ENCODE data around the gene PDE4B.
"Not testable (repeated sequence)": the region's sequence is repeated elsewhere in the genome, so short reads cannot be mapped to it uniquely, and the experiment has no call there.

PDE4B gene

DNA sequence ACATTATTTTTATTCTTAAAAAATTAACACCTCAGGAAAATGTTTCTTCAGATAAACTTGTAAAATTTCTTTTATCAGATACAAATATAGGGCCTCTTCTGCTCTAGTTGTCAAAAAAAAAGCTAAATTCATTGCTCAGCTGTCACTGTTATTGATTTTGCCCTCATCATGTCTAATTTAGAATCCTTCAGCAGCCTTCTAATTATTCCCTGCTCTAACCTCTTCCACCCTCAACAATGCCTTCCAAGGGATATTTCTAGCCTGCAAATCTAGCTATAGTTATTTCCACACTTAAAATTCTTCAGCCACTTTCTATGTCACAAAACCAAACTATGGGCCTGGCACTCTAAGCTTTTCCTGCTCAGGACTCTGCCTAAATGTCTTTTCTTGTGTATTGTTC lies 25.2 kb downstream of the PDE4B start:
- no peak for DNase-seq

DNA sequence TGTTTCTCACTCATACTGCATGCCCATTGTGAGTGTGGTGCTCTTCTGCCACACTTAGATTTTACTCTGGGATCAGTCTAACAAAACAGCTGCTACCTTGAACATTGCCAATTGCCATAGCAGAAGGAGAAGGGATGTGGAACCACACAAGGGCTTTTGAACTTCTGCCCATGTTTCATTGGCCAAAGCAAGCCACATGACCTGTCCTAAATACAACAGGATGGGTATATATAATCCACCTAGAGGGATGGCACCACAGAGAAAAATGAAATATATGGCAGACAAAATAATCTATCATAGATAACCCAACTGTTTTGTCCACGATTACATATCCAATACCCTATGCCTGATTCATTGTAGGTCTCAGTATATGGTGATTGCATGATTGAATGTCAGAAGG lies 26.3 kb downstream of the PDE4B start:
- DNase-seq, result no peak

DNA sequence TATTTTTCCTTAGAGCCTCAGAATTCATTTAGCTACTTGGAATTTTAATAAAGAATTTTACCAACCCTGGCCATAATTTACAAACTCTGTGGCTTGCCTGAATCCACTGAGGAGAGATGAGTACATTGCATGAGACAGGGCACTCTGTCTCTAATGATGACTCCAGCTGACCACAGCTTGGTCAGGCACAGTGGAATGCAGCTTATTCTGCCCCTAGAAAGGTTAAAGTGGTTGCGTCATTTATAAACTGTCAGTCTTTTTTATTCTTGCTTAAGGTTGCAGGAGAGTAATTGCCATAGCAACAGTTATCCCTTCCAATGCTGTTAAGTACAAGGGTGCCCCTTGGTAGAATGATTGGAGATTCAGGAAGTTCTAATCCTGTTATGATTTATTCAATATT lies 28.3 kb downstream of the PDE4B start:
- DNase-seq, result no peak

DNA sequence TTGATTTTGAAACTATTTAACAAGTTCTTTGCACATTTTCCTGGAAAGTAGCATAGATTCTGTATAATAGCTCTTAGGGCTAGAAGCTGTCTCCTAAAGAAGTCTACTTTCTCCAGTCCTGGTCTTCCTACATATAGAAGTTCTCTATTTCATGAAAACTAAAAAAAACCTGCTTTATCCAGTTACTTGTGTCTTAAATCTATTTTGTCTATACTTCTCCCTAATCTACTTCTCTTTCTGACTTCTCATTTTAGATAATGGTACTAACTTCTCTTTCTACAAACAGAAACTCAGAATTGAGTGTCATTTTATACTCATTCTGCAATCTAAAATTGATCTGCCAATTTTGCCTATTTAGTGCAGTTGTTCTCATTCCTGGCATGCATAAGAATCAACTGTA lies 28.7 kb downstream of the PDE4B start:
- DNase-seq, result no peak

DNA sequence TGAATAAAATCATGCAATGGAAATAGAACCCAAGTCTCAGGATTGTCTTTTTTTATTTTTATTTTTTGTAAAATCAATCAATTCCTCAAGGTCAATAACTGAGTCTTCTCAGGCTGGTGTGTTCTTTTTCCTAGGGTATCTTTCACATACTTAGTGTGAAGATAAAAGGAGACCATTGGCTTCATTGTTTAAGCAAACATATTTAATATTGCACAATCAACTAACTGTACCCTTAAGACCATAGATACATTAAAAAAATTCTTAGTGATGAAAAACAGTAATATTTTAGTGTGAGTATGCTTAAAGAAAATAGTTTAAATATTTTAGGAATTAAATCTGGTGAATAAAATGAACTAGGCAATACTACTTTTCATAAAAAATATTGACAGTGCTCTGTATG lies 31.4 kb downstream of the PDE4B start:
- DNase-seq, result no peak

DNA sequence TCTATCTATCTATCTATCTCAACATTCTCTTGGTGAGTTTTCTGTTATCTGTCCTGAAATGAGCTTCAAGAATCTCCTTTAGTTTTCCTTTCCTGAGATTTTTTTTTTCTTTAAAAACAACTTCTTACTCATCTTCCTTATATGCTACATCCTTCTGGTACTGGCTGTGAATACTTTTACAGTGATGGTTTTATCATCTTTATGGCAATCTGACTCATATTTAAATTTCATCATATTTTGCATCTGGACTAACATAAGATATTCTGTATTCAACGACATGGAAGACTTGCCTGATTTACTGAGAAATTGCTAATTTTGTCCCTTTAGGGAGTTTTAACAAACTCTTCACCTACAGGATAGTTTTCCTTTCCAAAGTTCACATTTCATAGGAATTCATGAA lies 33.0 kb downstream of the PDE4B start:
- no peak for DNase-seq

DNA sequence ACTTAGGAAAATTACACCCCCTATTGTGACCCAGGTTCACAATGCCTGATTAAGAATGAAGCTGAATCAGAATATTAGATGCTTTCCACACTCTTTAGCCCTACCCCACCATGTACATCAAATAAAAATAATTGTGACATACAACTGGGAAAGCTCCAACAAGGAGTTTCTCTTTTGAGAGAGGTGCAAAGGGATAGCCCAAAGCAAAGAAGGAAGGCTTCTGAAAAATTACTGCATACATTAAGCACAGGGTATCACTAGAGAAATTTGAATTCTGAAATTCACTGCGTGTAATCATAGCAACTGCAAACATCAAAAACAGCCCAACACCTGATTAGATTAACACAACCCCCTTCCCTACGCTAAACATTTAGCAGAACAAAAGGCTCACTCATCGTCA lies 34.1 kb downstream of the PDE4B start:
- no peak for DNase-seq

DNA sequence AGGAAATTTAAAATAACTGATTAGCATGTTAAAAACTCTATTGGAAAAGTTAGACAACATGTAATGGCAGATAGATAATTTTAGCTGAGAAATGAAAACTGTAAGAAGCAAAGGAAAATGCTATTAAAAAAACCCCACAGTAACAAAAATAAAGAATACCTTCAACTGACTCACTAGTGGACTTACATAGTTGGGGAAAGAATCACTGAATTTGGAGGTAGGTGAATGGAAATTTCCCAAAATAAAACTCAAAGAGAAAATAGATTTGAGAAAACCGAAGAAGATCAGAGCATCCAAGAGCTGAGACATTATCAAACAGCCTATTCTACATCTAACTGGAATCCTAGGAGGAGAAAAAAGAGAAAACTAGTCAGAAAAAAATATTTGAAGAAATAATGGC lies 34.7 kb downstream of the PDE4B start:
- no peak for DNase-seq

DNA sequence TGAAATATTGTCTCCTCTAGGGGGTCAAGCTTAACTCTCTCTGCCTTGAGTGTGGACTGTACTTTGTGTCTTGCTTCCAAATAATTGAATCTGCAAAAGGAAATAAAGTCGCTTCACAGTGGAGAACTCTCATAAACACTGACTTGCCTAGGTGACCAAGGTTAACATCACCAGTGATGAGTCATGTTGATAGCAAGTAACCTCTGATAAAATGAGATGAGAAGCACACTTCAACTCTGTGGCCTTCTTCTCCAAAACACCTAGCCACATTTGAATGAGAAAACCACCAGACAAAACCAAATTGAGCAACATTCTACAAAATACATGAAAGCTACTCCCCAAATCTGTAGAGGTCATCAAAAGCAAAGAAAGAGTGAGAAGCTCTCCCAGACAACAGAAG lies 37.6 kb downstream of the PDE4B start:
- no peak for DNase-seq

DNA sequence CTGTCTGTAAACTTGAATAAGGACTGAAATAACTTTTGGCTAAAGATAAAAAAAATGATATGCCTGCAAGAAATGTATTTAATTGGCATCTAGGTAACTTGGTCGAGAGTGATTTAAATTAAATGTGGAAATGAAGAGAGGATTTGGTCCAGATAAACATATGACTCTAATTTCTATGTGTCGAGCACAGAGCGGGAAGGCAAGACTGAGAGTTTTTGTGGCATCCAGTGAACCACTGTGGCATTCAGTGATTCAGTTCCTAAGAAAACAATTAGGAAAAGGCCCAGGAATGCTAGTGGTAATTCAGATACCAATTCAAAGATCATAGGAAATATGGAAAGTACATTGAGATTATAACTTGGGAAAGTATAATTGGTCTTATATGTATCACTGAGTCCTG lies 39.6 kb downstream of the PDE4B start:
- no peak for DNase-seq

DNA sequence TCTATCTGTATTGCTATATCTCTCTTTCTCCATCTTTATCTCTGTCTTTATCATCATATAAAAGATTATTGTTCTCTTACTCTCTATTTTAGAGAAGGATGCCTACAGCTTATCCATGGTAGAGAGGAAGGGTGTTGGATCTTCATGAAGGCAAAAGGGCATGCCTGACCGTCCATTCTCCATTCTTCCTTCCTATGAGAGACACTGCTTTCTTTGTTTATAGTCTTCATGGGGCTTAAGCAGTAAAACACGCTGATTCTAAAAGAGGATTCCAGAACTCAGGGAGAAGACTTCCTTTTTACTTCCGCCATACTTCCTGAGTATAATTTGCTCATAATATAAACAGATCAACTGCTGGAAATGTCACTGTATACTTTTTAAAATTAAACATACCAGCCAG lies 44.0 kb downstream of the PDE4B start:
- DNase-seq, result no peak

DNA sequence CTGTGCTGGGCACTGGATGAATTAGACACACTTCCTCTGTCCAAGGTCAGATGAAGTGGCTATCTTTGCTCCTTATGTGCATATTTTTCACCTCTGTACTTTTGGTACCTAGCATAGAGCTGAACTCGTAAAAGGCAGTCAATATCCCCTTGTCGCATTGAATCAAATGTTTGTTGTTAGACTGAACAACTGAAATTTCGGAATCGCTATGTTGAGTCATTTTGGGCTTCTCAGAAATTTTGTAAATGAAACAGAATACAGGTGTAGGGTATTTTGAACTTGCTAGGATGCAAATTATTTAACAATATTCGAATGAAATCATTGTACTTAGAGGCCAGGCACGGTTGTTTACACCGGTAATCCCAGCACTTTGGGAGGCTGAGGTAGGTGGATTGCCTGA lies 48.0 kb downstream of the PDE4B start:
- no peak for DNase-seq

DNA sequence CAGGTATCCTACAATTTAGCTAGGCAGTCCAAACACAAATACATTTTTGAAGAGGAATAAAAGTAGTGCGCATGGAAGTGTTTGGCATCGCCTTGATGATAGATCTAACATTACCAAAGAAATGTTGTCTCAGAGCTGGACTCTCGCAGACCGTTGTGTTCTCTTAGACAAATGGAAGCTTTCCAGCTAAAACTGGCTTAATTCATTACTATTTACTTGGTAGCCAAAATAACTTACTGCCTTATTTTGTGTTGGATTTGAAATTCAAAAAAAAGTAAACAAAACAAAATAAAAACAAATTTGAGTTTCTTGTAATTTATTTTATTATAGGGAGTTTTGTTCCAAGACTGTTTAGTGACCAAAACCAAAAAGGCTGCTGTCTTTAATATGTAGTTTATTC lies 51.6 kb downstream of the PDE4B start:
- DNase-seq, result no peak

DNA sequence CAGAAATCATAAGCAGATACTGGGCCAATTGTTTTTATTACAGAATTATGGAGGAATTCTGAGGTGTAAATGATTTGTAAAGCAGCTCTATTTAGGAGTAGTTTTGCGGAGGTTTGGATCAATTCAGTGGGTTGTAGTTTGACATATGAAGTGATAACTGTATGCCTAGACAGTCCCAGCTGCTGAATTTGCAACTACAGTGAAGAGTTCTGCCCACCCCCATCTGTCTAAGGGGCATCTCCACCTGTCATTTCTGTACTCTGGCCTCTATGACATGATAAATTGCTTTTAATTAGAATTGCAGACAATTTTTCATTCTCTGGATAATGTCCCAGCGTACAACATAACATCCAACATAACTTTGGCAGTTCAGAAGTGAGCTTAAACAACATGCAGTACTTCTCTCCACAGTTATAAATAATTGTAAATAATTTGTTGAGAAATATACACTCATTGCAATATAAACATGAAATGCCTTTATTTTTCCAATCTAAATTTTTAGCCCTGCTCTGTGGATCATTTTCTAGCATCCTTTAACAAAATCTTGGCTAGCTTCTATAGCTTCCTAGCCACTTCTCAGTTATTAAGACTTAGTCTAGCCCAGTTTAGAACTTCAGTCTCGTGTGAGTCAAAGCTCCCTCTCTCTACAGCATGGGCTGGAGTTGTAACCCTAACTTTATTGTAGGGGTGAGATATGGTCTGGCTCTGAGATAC lies 52.3 kb downstream of the PDE4B start:
- no peak for DNase-seq

DNA sequence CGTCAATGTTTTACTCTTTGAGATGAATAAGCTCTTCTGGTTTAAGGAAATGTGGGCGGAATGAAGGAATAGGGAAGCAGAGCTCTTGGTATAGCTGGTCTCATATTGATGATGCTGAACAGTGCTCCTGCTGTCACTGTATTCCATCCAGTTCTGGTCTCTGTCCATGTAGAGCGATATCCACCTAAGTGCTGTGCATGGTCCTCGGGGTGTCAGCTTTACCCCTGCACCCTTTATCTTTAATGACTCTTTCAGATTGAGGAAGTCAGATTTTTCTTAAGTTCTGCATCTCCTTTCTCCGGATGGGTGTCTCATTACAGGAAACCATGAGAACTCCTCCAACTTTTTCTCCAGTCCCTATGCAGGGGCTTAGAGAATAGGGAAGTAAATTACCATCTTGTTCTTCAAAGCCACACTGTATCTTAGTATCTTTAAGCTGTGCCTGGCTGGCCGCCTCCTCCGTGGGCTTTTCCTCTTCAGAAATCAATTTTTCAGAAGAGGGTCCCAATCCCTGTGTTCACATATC lies 52.9 kb downstream of the PDE4B start:
- no peak for DNase-seq

DNA sequence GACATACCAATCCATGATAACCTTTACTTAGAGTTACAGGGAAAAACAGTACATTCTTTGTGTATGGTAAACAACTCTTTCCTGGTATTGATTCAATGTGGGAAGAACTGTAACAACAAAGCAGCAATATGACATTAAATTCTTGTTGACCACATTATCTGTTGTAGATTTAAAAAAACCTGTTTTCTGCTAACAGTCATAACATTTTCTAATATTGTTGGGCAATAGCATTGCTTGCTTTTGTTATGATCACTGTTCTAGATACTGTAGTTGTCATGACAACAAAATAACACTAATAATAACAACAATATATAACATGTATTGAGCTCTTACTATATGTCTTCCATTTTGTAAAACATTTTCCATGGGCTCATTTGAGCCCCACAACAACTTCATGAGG lies 54.2 kb downstream of the PDE4B start:
- no peak for DNase-seq

DNA sequence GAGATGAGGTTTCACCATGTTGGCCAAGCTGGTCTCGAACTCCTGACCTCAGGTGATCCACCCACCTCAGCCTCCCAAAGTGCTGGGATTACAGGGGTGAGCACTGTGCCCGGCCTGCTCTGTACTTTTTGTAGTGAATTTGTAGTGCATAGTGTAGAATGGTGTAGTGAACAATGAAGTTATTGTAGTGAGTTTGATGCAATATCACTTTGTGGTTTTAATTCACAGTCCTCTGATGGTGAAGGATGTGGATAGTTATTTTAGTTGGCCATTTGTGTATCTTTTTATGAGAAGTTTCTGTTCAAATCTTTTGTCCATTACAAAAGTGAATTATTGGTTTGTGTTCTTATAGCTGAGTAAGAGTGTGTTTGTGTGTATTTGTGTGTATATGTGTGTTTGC lies 57.6 kb downstream of the PDE4B start:
- no peak for DNase-seq

DNA sequence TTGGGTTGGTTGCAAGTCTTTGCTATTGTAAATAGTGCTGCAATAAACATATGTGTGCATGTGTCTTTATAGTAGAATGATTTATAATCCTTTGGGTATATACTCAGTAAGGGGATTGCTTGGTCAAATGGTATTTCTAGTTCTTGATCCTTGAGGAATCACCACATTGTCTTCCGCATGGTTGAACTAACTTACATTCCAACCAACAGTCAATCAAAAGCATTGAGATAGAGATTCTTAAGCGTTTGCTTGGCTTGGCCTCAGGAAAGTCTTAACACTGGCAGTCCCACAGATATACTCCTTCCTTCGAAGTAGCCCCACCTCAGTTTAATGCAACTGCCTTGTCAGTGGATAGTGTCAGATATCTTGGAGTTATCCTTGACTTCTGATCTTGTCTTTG lies 63.9 kb downstream of the PDE4B start:
- DNase-seq, result not testable (repeated sequence)

DNA sequence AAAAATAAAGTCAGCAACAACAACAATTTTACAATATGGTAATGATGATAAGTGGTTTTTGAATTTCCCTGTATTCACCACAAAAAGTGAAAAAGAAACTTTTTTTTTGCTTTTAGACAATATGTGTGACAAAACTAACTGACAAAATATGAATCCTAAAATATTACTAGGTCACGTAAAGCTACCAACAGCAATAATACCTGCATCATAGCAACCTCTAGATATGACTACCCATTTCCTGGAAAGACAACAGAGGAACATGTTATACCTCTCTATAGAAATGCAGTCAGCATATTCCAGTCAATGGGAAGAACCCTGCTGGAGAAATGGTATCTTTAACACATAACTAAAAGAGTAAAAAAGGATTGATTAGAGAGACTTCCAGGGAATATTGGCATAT lies 73.7 kb downstream of the PDE4B start:
- no peak for DNase-seq

DNA sequence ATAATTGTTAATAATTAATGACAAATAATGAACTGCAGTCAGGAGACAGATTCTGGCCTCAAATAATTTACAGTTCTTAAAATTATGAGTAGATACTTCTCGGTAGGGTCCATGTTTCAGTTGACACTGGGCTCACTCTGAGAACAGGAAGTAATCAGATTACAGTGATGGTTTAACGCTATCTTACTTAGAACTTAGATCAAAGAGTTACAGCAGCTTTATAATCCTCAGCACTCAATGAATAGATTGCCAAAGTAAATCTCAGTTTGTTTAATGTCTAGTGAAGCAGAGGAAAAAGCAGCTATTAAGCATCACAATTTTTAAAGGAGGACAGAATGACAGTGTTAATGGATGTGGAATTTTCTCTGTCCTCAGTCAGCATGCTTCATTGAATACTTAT lies 79.6 kb downstream of the PDE4B start:
- no peak for DNase-seq

DNA sequence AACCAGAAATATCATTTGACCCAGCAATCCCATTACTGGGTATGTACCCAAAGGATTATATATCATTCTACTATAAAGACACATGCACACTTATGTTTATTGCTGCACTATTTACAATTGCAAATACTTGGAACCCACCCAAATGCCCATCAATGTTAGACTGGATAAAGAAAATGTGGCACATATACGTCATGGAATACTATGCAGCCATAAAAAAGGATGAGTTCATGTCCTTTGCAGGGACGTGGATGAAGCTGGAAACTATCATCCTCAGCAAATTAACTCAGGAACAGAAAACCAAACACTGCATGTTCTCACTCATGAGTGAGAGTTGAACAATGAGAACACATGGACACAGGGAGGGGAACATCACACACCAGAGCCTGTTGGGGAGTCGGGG lies 85.6 kb downstream of the PDE4B start:
- DNase-seq, result not testable (repeated sequence)

DNA sequence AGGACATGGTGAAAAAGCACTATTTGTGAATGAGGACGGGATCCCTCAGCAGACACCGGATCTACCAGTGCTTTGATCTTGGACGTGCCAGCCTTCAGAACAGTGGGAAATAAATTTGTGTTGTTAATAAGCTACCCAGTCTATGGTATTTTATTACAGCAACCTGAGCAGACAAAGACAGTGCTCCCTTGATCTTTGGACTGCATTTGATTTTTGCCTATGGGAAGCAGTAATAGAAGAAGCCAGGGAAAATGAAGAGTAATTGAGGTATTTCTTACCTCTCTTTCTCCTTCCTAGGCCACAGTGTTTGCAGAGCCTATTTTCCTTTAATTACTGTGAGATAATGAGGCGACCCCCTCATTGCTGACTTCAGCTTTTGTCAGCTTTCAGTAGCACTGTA lies 87.9 kb downstream of the PDE4B start:
- no peak for DNase-seq

DNA sequence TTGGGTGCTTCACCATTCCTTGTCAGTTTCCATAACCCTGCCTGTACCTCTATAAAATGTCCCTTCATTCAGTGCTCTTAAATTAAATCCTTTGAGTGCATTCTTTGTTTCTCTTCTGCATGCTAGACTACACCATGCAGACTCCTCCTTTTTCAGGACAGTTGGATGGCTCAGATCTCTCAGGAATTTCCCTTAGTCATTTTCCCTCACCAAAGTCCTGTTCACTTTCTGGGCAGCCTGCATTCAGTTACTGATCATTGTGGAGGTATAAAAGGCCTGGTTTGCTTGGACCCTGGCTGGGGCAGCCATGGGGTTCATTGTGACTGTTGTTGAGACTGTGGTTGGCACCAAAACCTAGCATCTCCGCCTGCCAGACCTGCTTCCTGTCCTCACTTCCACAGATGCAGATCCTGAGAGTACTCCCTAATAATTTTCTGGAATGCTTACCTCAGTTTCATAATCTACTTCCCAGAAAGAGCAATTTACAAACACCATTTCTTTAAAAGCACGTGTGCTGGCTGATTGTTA lies 88.4 kb downstream of the PDE4B start:
- DNase-seq, result no peak

DNA sequence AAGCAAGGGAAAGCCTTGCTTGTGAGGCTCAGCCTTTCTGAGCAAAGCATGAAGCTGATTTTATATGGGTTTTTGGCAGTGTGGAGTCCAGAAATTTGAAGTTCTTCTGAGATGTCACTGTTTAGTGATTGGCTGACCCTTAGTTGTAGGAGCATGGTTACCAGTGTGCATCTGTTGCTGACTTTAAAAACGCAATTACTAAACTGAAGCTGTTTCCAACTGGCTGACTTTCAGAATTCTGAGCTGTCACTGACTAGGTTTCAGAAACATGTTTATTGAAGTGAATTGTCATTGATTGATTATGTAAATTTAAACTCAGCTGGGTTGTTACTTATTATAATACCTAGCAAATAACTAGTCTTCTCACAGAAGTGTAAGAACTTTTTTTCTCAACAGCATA lies 89.4 kb downstream of the PDE4B start:
- DNase-seq, result no peak

DNA sequence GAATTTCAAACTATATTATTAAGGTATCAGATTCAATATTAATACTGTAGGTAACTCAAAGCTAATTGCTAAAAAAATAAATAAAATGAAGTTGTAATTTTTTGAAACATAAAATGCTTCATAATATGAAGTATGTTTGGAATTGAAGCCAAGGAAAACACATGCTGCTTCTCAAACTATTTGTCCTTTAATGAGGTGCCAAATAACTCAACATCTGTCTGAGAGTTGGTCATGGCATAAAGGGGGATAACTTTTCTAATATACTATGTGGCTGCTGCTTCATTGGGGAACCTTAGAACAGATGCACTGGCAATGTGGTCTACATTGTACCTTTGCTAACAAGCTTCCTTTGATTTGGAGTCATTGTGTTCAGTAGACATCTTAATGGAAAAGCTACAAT lies 96.7 kb downstream of the PDE4B start:
- DNase-seq, result no peak

Measured in effector CD8-positive, alpha-beta T cell (primary cell).